ENCODE results near the gene ZSCAN10. TPM values are rescaled to one million over a fixed set of nuclear protein-coding genes. Genes with fewer than 3 reads are reported as not detected.
"Not testable (repeated sequence)": the region's sequence is repeated elsewhere in the genome, so short reads cannot be mapped to it uniquely, and the experiment has no call there.

ZSCAN10 gene
- total and polyA plus RNA-seq, 7 donors, result 0.07 to 0.16 TPM; not detected in 5

- ATAC-seq, result peak in 1 of 4 donors; percentile 15
- DNase-seq, result no peak
- Histone ChIP-seq H3K9me3 (no peaks in the 10 kb centered on the region), H3K27me3 (ENCODE audit: insufficient read depth in 3 of 3, low read length in 2 of 3) (no peaks in the 10 kb centered on the region), H3K4me1 (peaks cover 8% of the 10 kb centered on the region), H3K27ac (no peak overlapping the region), H3K4me3 (no peak overlapping the region), H3K36me3 (ENCODE audit: insufficient read depth in 1 of 2, low read depth in 1 of 2) (peaks cover 0 to 13% of the 10 kb centered on the region in 2 donors)
- TF ChIP-seq, protein P1, sequence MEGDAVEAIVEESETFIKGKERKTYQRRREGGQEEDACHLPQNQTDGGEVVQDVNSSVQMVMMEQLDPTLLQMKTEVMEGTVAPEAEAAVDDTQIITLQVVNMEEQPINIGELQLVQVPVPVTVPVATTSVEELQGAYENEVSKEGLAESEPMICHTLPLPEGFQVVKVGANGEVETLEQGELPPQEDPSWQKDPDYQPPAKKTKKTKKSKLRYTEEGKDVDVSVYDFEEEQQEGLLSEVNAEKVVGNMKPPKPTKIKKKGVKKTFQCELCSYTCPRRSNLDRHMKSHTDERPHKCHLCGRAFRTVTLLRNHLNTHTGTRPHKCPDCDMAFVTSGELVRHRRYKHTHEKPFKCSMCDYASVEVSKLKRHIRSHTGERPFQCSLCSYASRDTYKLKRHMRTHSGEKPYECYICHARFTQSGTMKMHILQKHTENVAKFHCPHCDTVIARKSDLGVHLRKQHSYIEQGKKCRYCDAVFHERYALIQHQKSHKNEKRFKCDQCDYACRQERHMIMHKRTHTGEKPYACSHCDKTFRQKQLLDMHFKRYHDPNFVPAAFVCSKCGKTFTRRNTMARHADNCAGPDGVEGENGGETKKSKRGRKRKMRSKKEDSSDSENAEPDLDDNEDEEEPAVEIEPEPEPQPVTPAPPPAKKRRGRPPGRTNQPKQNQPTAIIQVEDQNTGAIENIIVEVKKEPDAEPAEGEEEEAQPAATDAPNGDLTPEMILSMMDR (IDR thresholded peaks at IDR 0.05), result no peak
- 81 to 84% (median 83%) methylated on average over 7 of the region's 7 CpGs for WGBS, 3 donors
- intact Hi-C loops (cut with DNase I), result no loop called here
Observed at GRCh38 chr16:3071655-3072054, 27.4 kb downstream of the ZSCAN10 start.

GRCh38 chr16:3070608-3071111 lies 28.4 kb downstream of the ZSCAN10 start:
- H3K27me3 ChIP-seq (ENCODE audit: insufficient read depth in 3 of 3, low read length in 2 of 3), result no peaks in the 10 kb centered on the region
- ATAC-seq (peak in 1 of 4 donors; percentile 27), DNase-seq (no peak)
- H3K36me3 ChIP-seq (ENCODE audit: insufficient read depth in 1 of 2, low read depth in 1 of 2), result peaks cover 0 to 13% of the 10 kb centered on the region in 2 donors
- intact Hi-C loops (cut with DNase I), result no loop called here
- TF ChIP-seq, protein P1 (IDR thresholded peaks at IDR 0.05), result no peak
- H3K27ac ChIP-seq, result no peak overlapping the region
- no peaks in the 10 kb centered on the region for H3K9me3 ChIP-seq
- no peak overlapping the region for H3K4me3 ChIP-seq
- peaks cover 8% of the 10 kb centered on the region for H3K4me1 ChIP-seq
- 64 to 87% (median 68%) methylated on average over 9 of the region's 9 CpGs for WGBS, 3 donors

DNA sequence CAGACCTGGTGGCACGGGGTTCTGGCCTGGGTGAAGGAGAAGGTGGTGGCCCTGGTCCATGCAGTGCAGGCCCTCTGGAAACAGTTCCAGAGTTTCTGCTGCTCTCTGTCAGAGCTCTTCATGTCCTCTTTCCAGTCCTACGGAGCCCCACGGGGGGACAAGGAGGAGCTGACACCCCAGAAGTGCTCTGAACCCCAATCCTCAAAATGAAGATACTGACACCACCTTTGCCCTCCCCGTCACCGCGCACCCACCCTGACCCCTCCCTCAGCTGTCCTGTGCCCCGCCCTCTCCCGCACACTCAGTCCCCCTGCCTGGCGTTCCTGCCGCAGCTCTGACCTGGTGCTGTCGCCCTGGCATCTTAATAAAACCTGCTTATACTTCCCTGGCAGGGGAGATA lies 29.9 kb downstream of the ZSCAN10 start:
- Histone ChIP-seq H3K36me3 (ENCODE audit: insufficient read depth in 1 of 2, low read depth in 1 of 2) (peaks cover 0 to 13% of the 10 kb centered on the region in 2 donors), H3K4me1 (peaks cover 20% of the 10 kb centered on the region)
- WGBS, 3 donors, result 83 to 87% (median 84%) methylated on average over 10 of the region's 11 CpGs
- H3K27me3 ChIP-seq (ENCODE audit: insufficient read depth in 3 of 3, low read length in 2 of 3); intact Hi-C loops (cut with DNase I); H3K4me3 ChIP-seq; H3K27ac ChIP-seq; DNase-seq; ATAC-seq; H3K9me3 ChIP-seq: not testable (repeated sequence)

- WGBS, 3 donors, result 50 to 74% (median 52%) methylated on average over 4 of the region's 4 CpGs
- Histone ChIP-seq H3K9me3 (no peaks in the 10 kb centered on the region), H3K36me3 (ENCODE audit: insufficient read depth in 1 of 2, low read depth in 1 of 2) (peaks cover 0 to 13% of the 10 kb centered on the region in 2 donors), H3K4me1 (peaks cover 20% of the 10 kb centered on the region), H3K27me3 (ENCODE audit: insufficient read depth in 3 of 3, low read length in 2 of 3) (no peaks in the 10 kb centered on the region), H3K4me3 (peak overlapping the region; percentile 73), H3K27ac (no peak overlapping the region)
- ATAC-seq, result no peak
- DNase-seq, result no peak
- TF ChIP-seq, protein P1 (IDR thresholded peaks at IDR 0.05), result no peak
- intact Hi-C loops (cut with DNase I), result no loop called here
Observed at GRCh38 chr16:3068487-3068886, 30.6 kb downstream of the ZSCAN10 start.

- Histone ChIP-seq H3K27me3 (ENCODE audit: insufficient read depth in 3 of 3, low read length in 2 of 3) (no peaks in the 10 kb centered on the region), H3K36me3 (ENCODE audit: insufficient read depth in 1 of 2, low read depth in 1 of 2) (peaks cover 0 to 13% of the 10 kb centered on the region in 2 donors), H3K4me3 (peak overlapping the region; percentile 73), H3K9me3 (no peaks in the 10 kb centered on the region), H3K4me1 (peaks cover 29% of the 10 kb centered on the region), H3K27ac (peak overlapping the region; percentile 78)
- no peak for DNase-seq
- ATAC-seq, result no peak
- intact Hi-C loops (cut with DNase I), result no loop called here
- 42 to 58% (median 44%) methylated on average over 7 of the region's 7 CpGs for WGBS, 3 donors
- TF ChIP-seq, protein P1 (IDR thresholded peaks at IDR 0.05), result no peak
Observed at GRCh38 chr16:3066440-3066748, 32.7 kb downstream of the ZSCAN10 start.

Measured in psoas muscle (tissue), 8 donors.